Calu3 (cell line): ENCODE results near the gene DDX56. TPM values are rescaled to one million over a fixed set of nuclear protein-coding genes. Genes with fewer than 3 reads are reported as not detected.
"Not testable (repeated sequence)": the region's sequence is repeated elsewhere in the genome, so short reads cannot be mapped to it uniquely, and the experiment has no call there.

Experiments
- BruUV-seq: library from RNA; stranded (reverse); fragments of 400-500 nt; replicated peaks from 2 replicates; lab custom pipeline; 2021; lab: Mats Ljungman, UMichigan
- CTCF ChIA-PET: fragments of 300-600 bp; sonication (Branson Sonifier 250); formaldehyde crosslinking; loops from one replicate; lab custom pipeline; 2022; ENCODE audit warnings: antibody characterized with exemption; lab: Charles Lee
- DNase-seq: peaks from one replicate; pipeline ENCODE4 v3.0.0; 2022
- H3K27ac Mint-ChIP-seq: one replicate; pipeline ENCODE4 v1.8.0; 2022; ENCODE audit warnings: mixed read lengths; ENCODE audit not compliant: unreplicated experiment
- H3K27me3 Mint-ChIP-seq: one replicate; pipeline ENCODE4 v1.8.0; 2022; ENCODE audit warnings: mixed read lengths; ENCODE audit not compliant: unreplicated experiment
- H3K36me3 Mint-ChIP-seq: one replicate; pipeline ENCODE4 v1.8.0; 2022; ENCODE audit warnings: mild to moderate bottlenecking, moderate library complexity, mixed read lengths; ENCODE audit not compliant: insufficient read depth, unreplicated experiment
- H3K4me1 Mint-ChIP-seq: one replicate; pipeline ENCODE4 v1.8.0; 2022; ENCODE audit warnings: mild to moderate bottlenecking, low read depth, mixed read lengths; ENCODE audit not compliant: unreplicated experiment
- H3K4me3 Mint-ChIP-seq: one replicate; pipeline ENCODE4 v1.8.0; 2022; ENCODE audit warnings: mild to moderate bottlenecking, low read depth, moderate library complexity, mixed read lengths; ENCODE audit not compliant: unreplicated experiment
- H3K9me3 Mint-ChIP-seq: one replicate; pipeline ENCODE4 v1.8.0; 2022; ENCODE audit warnings: low read depth, mixed read lengths; ENCODE audit not compliant: unreplicated experiment
- intact Hi-C: fragments of 100-400 bp; cut with micrococcal nuclease; formaldehyde crosslinking; loops from one replicate; pipeline ENCODE4 v1.10.0; 2022; ENCODE audit not compliant: unreplicated experiment
- total RNA-seq: library from RNA; stranded (reverse); gene quantifications from 2 replicates; pipeline ENCODE4 v1.2.3, GENCODE V29; 2022
- TF ChIP-seq, protein P1 (sequence below): fragments of 200-600 bp; IDR thresholded peaks from one replicate; pipeline ENCODE4 v1.8.0; 2022; ENCODE audit warnings: antibody characterized with exemption; ENCODE audit not compliant: unreplicated experiment

DDX56 gene
- total RNA-seq, 1 experiment from 2014 or later, result 157 TPM

DNA sequence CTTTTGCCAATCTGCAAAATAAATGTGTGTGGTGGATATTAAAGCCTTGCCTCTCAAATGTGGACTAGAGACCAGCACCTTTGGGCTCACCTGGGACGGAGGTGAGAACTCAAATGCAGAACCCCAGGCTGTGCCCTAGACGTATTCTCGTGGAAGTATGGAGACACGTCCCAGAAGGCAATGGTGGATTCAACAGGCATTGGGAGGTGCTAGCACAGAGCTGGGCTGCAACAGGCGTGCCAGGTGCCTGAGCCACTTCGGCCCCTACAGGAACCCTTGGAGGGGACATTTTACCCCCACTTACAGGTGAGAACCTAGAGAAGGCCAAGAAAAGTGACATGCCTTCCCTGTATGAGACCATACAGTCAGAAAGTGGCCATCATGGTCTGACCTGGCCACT lies 12.2 kb downstream of the DDX56 start:
- Mint-ChIP-seq H3K4me1 (peaks cover 32% of the 10 kb centered on the region), H3K27ac (no peak overlapping the region), H3K27me3 (no peaks in the 10 kb centered on the region), H3K36me3 (peaks cover 48% of the 10 kb centered on the region), H3K9me3 (no peaks in the 10 kb centered on the region), H3K4me3 (no peak overlapping the region)
- DNase-seq, result no peak
- CTCF ChIA-PET, result interaction anchor here (1.2 to 2.4 kb wide), 3 partner anchors 11 to 27 kb away, joined by 3 to 5 read pairs (median 3); no protein-coding TSS in a partner anchor
- TF ChIP-seq, protein P1, sequence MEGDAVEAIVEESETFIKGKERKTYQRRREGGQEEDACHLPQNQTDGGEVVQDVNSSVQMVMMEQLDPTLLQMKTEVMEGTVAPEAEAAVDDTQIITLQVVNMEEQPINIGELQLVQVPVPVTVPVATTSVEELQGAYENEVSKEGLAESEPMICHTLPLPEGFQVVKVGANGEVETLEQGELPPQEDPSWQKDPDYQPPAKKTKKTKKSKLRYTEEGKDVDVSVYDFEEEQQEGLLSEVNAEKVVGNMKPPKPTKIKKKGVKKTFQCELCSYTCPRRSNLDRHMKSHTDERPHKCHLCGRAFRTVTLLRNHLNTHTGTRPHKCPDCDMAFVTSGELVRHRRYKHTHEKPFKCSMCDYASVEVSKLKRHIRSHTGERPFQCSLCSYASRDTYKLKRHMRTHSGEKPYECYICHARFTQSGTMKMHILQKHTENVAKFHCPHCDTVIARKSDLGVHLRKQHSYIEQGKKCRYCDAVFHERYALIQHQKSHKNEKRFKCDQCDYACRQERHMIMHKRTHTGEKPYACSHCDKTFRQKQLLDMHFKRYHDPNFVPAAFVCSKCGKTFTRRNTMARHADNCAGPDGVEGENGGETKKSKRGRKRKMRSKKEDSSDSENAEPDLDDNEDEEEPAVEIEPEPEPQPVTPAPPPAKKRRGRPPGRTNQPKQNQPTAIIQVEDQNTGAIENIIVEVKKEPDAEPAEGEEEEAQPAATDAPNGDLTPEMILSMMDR, result no peak
- intact Hi-C loops, result no loop called here
- no TSS peak for BruUV-seq

DNA sequence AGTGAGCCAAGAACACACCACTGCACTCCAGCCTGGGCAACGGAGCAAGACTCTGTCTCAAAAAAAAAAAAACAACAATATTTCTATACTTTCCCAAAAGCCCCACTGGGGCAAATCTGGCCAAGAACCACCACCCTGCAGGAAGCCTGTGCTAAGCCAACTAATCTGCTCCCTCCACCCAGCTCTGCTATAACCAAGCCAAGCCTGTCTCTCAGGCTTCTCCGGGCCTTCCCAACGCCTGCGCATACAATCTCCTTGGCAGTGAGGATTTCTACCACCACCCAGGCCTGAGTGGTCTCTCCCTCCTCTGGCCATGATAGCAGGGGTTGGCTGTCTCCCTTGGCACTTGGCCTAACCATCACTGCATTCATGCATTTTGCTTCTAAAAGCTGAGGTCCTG lies 14.2 kb downstream of the DDX56 start:
- no TSS peak for BruUV-seq
- H3K4me3 Mint-ChIP-seq, result no peak overlapping the region
- TF ChIP-seq, protein P1, result no peak
- H3K9me3 Mint-ChIP-seq, result no peaks in the 10 kb centered on the region
- DNase-seq, result no peak
- CTCF ChIA-PET, result no interaction called here
- no peak overlapping the region for H3K27ac Mint-ChIP-seq
- intact Hi-C loops, result no loop called here
- H3K4me1 Mint-ChIP-seq, result peaks cover 19% of the 10 kb centered on the region
- H3K27me3 Mint-ChIP-seq, result no peaks in the 10 kb centered on the region
- peaks cover 36% of the 10 kb centered on the region for H3K36me3 Mint-ChIP-seq

DNA sequence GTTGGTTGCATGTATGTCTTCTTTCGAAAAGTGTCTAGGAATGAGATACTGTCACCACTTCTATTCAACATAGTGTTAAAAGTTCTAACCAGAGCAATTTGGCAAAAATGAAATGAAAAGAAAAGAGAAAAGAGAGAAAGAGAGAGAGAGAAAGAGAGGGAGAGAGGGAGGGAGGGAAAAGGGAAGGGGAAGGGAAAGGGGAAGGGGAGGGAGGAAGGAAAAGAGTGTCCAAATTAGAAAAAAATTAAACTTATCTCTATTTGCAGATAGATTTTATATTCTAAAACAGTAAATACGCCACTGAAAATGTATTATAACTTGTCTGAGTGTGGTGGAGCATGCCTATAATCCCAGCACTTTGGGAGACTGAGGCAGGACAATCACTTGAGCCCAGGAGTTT lies 16.2 kb downstream of the DDX56 start:
- CTCF ChIA-PET, result no interaction called here
- no peaks in the 10 kb centered on the region for H3K27me3 Mint-ChIP-seq
- TF ChIP-seq, protein P1, result no peak
- no peaks in the 10 kb centered on the region for H3K9me3 Mint-ChIP-seq
- no peak overlapping the region for H3K27ac Mint-ChIP-seq
- intact Hi-C loops, result no loop called here
- no peak overlapping the region for H3K4me3 Mint-ChIP-seq
- no peak for DNase-seq
- H3K36me3 Mint-ChIP-seq, result peaks cover 19% of the 10 kb centered on the region
- no TSS peak for BruUV-seq
- peaks cover 8% of the 10 kb centered on the region for H3K4me1 Mint-ChIP-seq

DNA sequence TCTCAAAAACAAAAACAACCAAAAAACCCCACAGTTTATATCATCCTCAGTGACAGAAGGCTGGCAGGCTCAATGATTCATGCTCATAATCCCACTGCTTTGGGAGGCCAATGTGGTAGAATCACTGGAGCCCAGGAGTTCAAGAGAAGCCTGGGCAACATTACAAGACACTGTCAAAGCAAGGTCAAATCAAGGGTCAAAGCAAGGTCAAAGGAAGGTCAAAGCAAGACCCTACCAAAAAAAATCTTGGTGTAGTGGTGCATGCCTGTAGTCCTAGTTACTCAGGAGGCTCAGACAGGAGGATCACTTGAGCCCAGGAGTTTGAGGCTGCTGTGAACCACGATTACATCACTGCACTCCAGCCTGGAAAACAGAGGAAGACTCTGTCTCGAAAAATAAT lies 18.4 kb downstream of the DDX56 start:
- H3K4me3 Mint-ChIP-seq, result no peak overlapping the region
- no TSS peak for BruUV-seq
- H3K27ac Mint-ChIP-seq, result no peak overlapping the region
- H3K27me3 Mint-ChIP-seq, result no peaks in the 10 kb centered on the region
- DNase-seq, result no peak
- H3K36me3 Mint-ChIP-seq, result peaks cover 12% of the 10 kb centered on the region
- intact Hi-C loops, result no loop called here
- H3K9me3 Mint-ChIP-seq, result no peaks in the 10 kb centered on the region
- CTCF ChIA-PET, result interaction anchor here (0.6 kb wide), 1 partner anchor 13 kb away, joined by 3 read pairs; no protein-coding TSS in a partner anchor
- TF ChIP-seq, protein P1, result no peak
- H3K4me1 Mint-ChIP-seq, result no peaks in the 10 kb centered on the region

DNA sequence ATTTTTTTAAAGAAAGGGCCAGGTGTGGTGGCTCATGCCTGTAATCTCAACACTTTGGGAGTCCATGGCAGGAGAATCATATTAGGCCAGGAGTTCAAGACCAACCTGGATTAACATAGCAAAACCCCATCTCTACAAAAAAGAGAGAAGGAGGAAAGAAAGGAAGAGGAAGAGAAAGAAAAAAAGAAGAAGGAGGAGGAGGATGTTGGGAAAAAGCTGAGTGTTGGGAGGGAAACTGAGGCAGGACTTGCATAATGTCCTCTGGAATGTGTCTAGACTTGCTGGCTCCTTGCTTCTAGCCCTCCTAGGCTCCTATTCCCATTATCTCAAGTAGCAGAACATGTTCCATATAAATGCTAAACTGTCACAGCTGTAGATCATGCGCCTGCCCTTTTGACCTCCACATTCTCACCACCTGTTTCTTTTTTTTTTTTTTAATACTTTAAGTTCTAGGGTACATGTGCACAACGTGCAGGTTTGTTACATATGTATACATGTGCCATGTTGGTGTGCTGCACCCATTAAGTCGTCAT lies 21.2 kb downstream of the DDX56 start:
- H3K4me3 Mint-ChIP-seq, BruUV-seq, H3K36me3 Mint-ChIP-seq, intact Hi-C loops, H3K9me3 Mint-ChIP-seq, H3K27me3 Mint-ChIP-seq, DNase-seq, H3K27ac Mint-ChIP-seq: not testable (repeated sequence)
- H3K4me1 Mint-ChIP-seq, result peaks cover 15% of the 10 kb centered on the region
- CTCF ChIA-PET, result interaction anchor here (0.7 to 1.2 kb wide), 2 partner anchors 13 to 21 kb away, joined by 3 to 4 read pairs; no protein-coding TSS in a partner anchor
